ENCODE results near the gene LMO7.

The LMO7 gene

DNA sequence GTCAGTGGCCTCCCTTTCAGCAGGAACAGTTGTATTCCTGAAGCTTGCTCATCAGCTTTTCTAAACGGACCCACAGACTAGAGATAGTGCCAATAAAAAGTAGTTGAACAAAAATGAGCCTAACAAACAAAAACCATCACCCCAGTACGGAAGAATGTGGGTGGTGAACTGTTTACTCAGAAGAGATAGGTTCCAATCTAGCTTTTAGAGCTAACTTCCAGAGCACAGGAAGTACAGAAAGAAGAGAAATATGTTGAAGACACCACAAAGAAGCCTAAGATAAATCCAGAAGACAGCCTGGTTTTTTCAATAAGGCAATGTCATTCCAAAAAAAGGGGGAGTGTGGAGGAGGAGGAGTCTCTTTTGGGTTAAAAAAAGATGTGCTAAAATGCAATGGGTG lies 2.8 kb upstream of the LMO7 start:
- TF ChIP-seq, protein P1, sequence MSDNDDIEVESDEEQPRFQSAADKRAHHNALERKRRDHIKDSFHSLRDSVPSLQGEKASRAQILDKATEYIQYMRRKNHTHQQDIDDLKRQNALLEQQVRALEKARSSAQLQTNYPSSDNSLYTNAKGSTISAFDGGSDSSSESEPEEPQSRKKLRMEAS (IDR thresholded peaks at IDR 0.05), result no peak
- TF ChIP-seq, protein P2, sequence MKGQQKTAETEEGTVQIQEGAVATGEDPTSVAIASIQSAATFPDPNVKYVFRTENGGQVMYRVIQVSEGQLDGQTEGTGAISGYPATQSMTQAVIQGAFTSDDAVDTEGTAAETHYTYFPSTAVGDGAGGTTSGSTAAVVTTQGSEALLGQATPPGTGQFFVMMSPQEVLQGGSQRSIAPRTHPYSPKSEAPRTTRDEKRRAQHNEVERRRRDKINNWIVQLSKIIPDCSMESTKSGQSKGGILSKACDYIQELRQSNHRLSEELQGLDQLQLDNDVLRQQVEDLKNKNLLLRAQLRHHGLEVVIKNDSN (IDR thresholded peaks at IDR 0.05), result no peak
- TF ChIP-seq RAD21 (IDR thresholded peaks at IDR 0.05; ENCODE audit: low read depth), result no peak
- TF ChIP-seq YY1 (IDR thresholded peaks at IDR 0.05; ENCODE audit: low read depth), result no peak
- no peak for TF ChIP-seq EGR1 (IDR thresholded peaks at IDR 0.05)
- TF ChIP-seq ZBTB7A (IDR thresholded peaks at IDR 0.05; ENCODE audit: low read depth), result no peak
- TF ChIP-seq, protein P3, sequence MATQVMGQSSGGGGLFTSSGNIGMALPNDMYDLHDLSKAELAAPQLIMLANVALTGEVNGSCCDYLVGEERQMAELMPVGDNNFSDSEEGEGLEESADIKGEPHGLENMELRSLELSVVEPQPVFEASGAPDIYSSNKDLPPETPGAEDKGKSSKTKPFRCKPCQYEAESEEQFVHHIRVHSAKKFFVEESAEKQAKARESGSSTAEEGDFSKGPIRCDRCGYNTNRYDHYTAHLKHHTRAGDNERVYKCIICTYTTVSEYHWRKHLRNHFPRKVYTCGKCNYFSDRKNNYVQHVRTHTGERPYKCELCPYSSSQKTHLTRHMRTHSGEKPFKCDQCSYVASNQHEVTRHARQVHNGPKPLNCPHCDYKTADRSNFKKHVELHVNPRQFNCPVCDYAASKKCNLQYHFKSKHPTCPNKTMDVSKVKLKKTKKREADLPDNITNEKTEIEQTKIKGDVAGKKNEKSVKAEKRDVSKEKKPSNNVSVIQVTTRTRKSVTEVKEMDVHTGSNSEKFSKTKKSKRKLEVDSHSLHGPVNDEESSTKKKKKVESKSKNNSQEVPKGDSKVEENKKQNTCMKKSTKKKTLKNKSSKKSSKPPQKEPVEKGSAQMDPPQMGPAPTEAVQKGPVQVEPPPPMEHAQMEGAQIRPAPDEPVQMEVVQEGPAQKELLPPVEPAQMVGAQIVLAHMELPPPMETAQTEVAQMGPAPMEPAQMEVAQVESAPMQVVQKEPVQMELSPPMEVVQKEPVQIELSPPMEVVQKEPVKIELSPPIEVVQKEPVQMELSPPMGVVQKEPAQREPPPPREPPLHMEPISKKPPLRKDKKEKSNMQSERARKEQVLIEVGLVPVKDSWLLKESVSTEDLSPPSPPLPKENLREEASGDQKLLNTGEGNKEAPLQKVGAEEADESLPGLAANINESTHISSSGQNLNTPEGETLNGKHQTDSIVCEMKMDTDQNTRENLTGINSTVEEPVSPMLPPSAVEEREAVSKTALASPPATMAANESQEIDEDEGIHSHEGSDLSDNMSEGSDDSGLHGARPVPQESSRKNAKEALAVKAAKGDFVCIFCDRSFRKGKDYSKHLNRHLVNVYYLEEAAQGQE (IDR thresholded peaks at IDR 0.05; ENCODE audit: low read depth), result no peak
- no peak for TF ChIP-seq TCF12 (IDR thresholded peaks at IDR 0.05; ENCODE audit: low read depth)
- no peak for TF ChIP-seq FOXM1 (IDR thresholded peaks at IDR 0.05; ENCODE audit: borderline replicate concordance, low read depth)
- TF ChIP-seq CEBPB (IDR thresholded peaks at IDR 0.05), result no peak
- no peak for TF ChIP-seq CREB1 (IDR thresholded peaks at IDR 0.05; ENCODE audit: low read depth)
- TF ChIP-seq TEAD4 (IDR thresholded peaks at IDR 0.05), result no peak
- TF ChIP-seq EP300 (IDR thresholded peaks at IDR 0.05; ENCODE audit: borderline replicate concordance), result no peak
- no peak for TF ChIP-seq TAF1 (IDR thresholded peaks at IDR 0.05; ENCODE audit: low read depth)
- TF ChIP-seq NFIC (IDR thresholded peaks at IDR 0.05), result no peak

DNA sequence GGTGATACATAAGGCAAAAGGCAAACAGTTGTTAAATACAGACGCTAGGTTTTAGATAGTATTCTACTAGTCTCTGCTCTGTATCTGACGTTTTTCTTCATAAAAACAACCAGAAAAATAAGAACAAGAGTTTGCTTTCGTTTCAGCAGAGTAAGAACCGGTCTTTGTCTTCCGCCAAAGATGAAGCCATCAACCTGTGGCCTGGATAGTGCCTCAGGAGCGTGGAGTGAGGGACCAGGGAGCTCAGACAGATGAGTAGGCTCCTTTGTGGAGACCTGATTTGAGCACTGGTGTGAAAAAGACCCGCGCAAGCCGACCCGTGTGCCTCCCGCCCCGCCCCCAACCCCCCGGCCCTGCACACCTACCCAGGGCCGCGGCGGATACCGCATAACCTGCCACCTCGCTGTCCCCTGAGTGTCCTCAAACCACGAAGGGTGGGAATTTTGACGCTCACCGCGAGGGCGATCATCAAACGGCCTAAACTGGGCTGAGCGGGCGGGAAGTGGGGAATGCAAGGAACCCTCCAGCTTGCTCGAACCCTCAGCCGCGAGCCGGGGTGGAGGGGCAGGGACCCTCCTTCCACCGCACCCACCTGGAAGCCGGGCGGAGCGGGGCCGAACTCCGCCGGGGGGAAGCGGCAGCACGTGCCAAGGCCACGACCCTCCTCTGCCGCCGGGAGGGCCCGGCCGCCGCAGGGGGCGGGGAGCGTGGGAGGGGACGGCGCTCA lies 866 bp upstream of the LMO7 start:
- peak; percentile 93 for TF ChIP-seq EGR1 (IDR thresholded peaks at IDR 0.05)
- TF ChIP-seq, protein P2 (IDR thresholded peaks at IDR 0.05), result no peak; the same call in 1 of the 2 replicates
- TF ChIP-seq, protein P3 (IDR thresholded peaks at IDR 0.05; ENCODE audit: low read depth), result no peak
- no peak for TF ChIP-seq FOXM1 (IDR thresholded peaks at IDR 0.05; ENCODE audit: borderline replicate concordance, low read depth)
- TF ChIP-seq TAF1 (IDR thresholded peaks at IDR 0.05; ENCODE audit: low read depth), result no peak
- TF ChIP-seq TEAD4 (IDR thresholded peaks at IDR 0.05), result no peak
- no peak for TF ChIP-seq NFIC (IDR thresholded peaks at IDR 0.05)
- TF ChIP-seq YY1 (IDR thresholded peaks at IDR 0.05; ENCODE audit: low read depth), result no peak; the same call in 1 of the 2 replicates
- no peak for TF ChIP-seq CREB1 (IDR thresholded peaks at IDR 0.05; ENCODE audit: low read depth)
- TF ChIP-seq, protein P1 (IDR thresholded peaks at IDR 0.05), result peak; percentile 91
- TF ChIP-seq CEBPB (IDR thresholded peaks at IDR 0.05), result no peak
- TF ChIP-seq RAD21 (IDR thresholded peaks at IDR 0.05; ENCODE audit: low read depth), result no peak; the same call in 1 of the 2 replicates
- no peak; the same call in 1 of the 2 replicates for TF ChIP-seq TCF12 (IDR thresholded peaks at IDR 0.05; ENCODE audit: low read depth)
- peak; percentile 93 for TF ChIP-seq ZBTB7A (IDR thresholded peaks at IDR 0.05; ENCODE audit: low read depth)
- TF ChIP-seq EP300 (IDR thresholded peaks at IDR 0.05; ENCODE audit: borderline replicate concordance), result no peak

DNA sequence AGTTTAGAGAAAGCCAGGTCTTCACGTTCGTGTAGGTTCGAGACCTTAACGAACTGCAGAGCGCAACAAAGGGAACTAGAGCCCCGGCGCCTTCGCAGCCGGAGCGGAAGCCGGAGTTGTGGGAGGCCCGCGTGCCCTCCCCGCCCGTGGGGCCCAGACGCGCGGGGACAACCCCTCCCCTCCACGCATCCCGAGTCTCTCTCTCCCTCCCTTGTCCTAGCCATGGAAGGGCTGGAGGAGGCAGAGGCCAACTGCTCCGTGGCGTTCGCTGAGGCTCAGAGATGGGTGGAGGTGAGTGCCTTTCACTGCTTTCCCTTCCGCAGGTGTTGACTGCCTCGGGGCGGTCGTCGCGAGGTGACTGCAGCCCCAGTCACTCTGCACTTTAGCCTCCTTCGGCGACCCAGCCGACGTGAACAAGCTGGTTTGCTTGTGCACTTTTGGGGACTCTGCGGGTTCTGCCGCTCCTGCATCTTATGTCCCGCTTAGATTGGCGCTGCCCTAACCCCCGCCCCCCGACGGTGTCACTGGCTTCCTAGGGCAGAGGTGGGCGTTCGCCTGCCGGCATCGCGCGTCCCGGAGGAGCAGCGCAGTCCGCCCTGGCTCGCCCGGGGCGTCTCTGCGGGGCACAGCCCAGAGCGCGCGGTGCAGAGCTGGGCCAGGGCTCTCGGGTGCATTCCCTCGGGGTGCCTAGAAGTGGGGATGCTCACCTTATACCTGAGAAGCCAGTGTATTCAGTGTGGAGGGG lies 478 bp downstream of the LMO7 start:
- TF ChIP-seq CREB1 (IDR thresholded peaks at IDR 0.05; ENCODE audit: low read depth) (no peak), CEBPB (IDR thresholded peaks at IDR 0.05) (no peak), EGR1 (IDR thresholded peaks at IDR 0.05) (peak; percentile 8; the same call in 1 of the 2 replicates), FOXM1 (IDR thresholded peaks at IDR 0.05; ENCODE audit: borderline replicate concordance, low read depth) (peak; percentile 18; the same call in 1 of the 2 replicates), EP300 (IDR thresholded peaks at IDR 0.05; ENCODE audit: borderline replicate concordance) (no peak), TAF1 (IDR thresholded peaks at IDR 0.05; ENCODE audit: low read depth) (no peak), TCF12 (IDR thresholded peaks at IDR 0.05; ENCODE audit: low read depth) (no peak), YY1 (IDR thresholded peaks at IDR 0.05; ENCODE audit: low read depth) (no peak)
- TF ChIP-seq, protein P3 (IDR thresholded peaks at IDR 0.05; ENCODE audit: low read depth), result no peak
- TF ChIP-seq, protein P1 (IDR thresholded peaks at IDR 0.05), result peak; percentile 8
- TF ChIP-seq, protein P2 (IDR thresholded peaks at IDR 0.05), result 0 out of 2 replicates have a peak, but pooled peaks have one; percentile 6
